SKM-1 treated with dmso at 0.1 percent for 144 hours (cell line): Measurements from ENCODE around the gene OPTC.
"Not testable (repeated sequence)": the region's sequence is repeated elsewhere in the genome, so short reads cannot be mapped to it uniquely, and the experiment has no call there.

Experiments used
- DNase-seq: peaks from one replicate; lab custom pipeline; 2025; ENCODE audit not compliant: unreplicated experiment; lab: John Stamatoyannopoulos, UW

Gene OPTC

GRCh38 chr1:203516184-203516583, 22.2 kb downstream of the OPTC start:
- DNase-seq, result no peak

- DNase-seq, result no peak
Observed at GRCh38 chr1:203516906-203517305, 23.0 kb downstream of the OPTC start.

GRCh38 chr1:203517426-203518110, 23.6 kb downstream of the OPTC start:
- DNase-seq, result no peak

- DNase-seq, result not testable (repeated sequence)
Observed at GRCh38 chr1:203518139-203518538, 24.2 kb downstream of the OPTC start.

GRCh38 chr1:203518541-203518940, 24.6 kb downstream of the OPTC start:
- no peak for DNase-seq

- no peak for DNase-seq
Observed at GRCh38 chr1:203519053-203519840, 25.3 kb downstream of the OPTC start.

GRCh38 chr1:203519896-203520295, 25.9 kb downstream of the OPTC start:
- DNase-seq, result no peak

- no peak for DNase-seq
Observed at GRCh38 chr1:203520315-203520714, 26.4 kb downstream of the OPTC start.

- DNase-seq, result no peak
Observed at GRCh38 chr1:203521074-203521794, 27.3 kb downstream of the OPTC start.

- DNase-seq, result no peak
Observed at GRCh38 chr1:203521812-203522211, 27.9 kb downstream of the OPTC start.

- DNase-seq, result no peak
Observed at GRCh38 chr1:203522237-203522636, 28.3 kb downstream of the OPTC start.

- no peak for DNase-seq
Observed at GRCh38 chr1:203523667-203524066, 29.7 kb downstream of the OPTC start.

GRCh38 chr1:203524152-203524551, 30.2 kb downstream of the OPTC start:
- no peak for DNase-seq

- DNase-seq, result no peak
Observed at GRCh38 chr1:203524824-203525223, 30.9 kb downstream of the OPTC start.

GRCh38 chr1:203525685-203526084, 31.7 kb downstream of the OPTC start:
- DNase-seq, result no peak

GRCh38 chr1:203526130-203526529, 32.2 kb downstream of the OPTC start:
- DNase-seq, result no peak

- no peak for DNase-seq
Observed at GRCh38 chr1:203526572-203526971, 32.6 kb downstream of the OPTC start.

GRCh38 chr1:203527013-203527412, 33.1 kb downstream of the OPTC start:
- DNase-seq, result no peak

GRCh38 chr1:203528063-203528462, 34.1 kb downstream of the OPTC start:
- DNase-seq, result no peak

GRCh38 chr1:203528976-203529835, 35.3 kb downstream of the OPTC start:
- no peak for DNase-seq

GRCh38 chr1:203531063-203531462, 37.1 kb downstream of the OPTC start:
- no peak for DNase-seq
